Astrocyte of the cerebellum (primary cell): ENCODE results near the gene GRAP.
A peak's percentile ranks its signal among the peaks of the same experiment; 100 is the strongest.

Source experiments
- DNase-seq: peaks from one replicate; pipeline ENCODE4 v3.0.0-alpha.2; 2011; ENCODE audit warnings: low read depth
- H3K4me3 ChIP-seq: 2 replicates; pipeline ENCODE4 v1.5.1; 2011; ENCODE audit warnings: mild to moderate bottlenecking, low read depth, low read length, moderate library complexity
- CTCF ChIP-seq: IDR thresholded peaks from 2 replicates; pipeline ENCODE4 v1.5.1; 2012; ENCODE audit warnings: low read length, low read depth, moderate library complexity, mild to moderate bottlenecking; ENCODE audit errors: missing control alignments
- in situ Hi-C: cut with HindIII; loops from 2 replicates; pipeline ENCODE4 v1.10.0; 2017; ENCODE audit warnings: low sequenced_read_pairs

The GRAP gene

GRCh38 chr17:19011581-19011980, 35.2 kb downstream of the GRAP start:
- in situ Hi-C loops: no loop called here
- TF ChIP-seq CTCF: no peak
- no peak for DNase-seq
- no peak overlapping the region for H3K4me3 ChIP-seq

GRCh38 chr17:19010729-19011505, 35.8 kb downstream of the GRAP start:
- no peak for DNase-seq
- TF ChIP-seq CTCF: no peak
- in situ Hi-C loops: no loop called here
- H3K4me3 ChIP-seq: no peak overlapping the region

DNA sequence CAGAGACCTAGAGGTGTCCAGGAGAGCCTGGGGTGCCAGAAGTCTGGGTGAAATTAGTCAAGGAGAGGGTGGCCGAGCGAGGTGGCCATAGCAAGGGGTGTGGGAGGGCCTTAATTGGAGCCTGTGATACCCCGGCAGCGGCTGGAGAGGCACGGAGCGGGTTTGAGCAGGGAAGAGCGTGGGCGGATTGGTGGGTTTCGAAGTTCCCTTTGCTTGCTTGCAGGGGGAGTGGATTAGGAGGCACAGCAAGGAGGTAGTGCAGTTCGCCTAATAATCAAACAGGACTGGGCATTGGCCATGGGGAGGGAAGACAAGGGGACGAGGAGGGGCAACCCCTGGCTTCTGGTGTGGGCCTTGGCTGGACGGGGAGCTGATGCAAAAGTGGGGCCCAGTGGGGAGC, 36.8 kb downstream of the GRAP start:
- no peak overlapping the region for H3K4me3 ChIP-seq
- in situ Hi-C loops: no loop called here
- DNase-seq: no peak
- no peak for TF ChIP-seq CTCF

DNA sequence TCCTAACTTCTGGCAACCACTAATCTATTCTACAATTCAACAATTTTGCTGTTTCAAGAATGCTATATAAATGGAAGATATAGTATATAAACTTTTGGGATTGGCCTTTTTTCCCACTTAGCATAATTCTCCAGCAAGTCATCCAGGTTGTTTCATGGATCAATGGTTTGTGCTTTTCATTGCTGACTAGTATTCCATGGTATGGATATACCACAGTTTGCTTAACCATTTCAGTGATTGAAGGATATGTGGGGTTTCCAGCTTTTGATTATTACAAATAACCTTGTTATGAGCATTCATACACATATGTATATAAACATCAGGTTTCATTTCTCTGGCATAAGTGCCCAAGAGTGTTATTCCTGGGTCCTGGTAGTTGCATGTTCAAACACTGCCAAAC, 40.1 kb downstream of the GRAP start:
- DNase-seq: no peak
- H3K4me3 ChIP-seq: no peak overlapping the region
- in situ Hi-C loops: no loop called here
- no peak for TF ChIP-seq CTCF

DNA sequence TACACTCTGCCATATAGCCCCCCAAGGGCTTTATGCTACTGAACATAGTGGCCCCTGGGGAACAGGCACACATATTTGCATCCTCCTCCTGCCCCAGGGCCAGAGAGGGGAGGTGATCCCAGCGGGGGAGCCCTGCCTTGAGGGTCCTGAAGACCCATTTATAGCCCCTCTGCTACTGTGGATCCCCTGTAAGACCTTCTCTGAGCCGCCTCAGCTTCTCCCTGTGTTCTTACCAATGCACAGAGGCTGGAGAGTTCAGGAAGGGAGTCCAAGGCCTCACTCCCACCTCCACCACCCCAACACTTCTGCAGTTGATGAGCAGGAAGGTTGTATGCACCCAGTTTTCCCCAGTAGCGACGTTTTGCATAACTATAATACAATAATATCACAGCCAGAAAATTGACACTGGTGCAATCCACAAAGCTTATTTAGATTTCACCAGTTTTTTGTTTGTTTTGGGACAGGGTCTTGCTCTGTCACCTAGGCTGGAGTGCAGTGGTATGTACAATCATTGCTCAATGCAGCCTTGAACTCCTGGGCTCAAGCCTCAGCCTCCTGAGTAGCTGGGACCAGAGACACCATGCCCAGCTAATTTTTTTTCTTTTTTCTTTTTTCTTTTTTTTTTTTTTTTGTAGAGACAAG, 40.8 kb downstream of the GRAP start:
- no peak for TF ChIP-seq CTCF
- in situ Hi-C loops: no loop called here
- no peak overlapping the region for H3K4me3 ChIP-seq
- DNase-seq: no peak

DNA sequence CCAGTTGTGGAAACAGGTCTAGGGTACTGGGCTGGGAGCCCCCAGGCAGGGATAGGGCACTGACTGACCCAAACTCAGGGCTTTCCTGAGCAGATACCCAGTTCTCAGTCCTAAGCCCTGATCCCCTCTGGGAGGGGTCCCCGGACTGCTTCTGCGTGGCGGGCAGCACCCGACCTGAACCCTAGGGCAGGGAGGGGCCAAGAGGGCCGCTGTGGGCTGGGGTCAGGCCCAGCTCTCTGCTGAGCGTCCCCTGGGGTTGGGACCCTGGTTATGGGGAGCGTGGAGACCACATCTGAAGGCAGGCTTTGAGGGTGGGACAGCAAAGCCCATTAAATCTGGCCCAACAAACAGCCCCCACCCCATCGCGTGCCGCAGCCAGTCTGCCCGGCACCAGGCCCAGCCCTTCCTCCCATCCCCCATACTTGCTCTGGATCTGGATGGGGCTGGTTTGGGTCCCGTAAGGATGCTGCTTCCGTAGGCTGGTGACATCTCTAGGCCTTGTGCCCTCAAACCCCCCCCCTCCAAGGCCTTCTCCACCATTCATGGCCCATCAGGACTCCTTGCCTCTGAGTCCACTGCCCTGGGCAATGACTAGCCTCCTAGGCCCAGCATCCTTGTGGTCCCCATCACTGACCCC, 41.5 kb downstream of the GRAP start:
- no peak for TF ChIP-seq CTCF
- in situ Hi-C loops: no loop called here
- DNase-seq: no peak
- peak overlapping the region; percentile 59 for H3K4me3 ChIP-seq
